Fibroblast of mammary gland (primary cell): Measurements from ENCODE around the gene NUMBL.

Source experiments
- DNase-seq: peaks from one replicate; pipeline ENCODE4 v3.0.0-alpha.2; 2010; ENCODE audit warnings: low read depth
- H3K4me3 ChIP-seq: 2 replicates; pipeline ENCODE4 v1.5.1; 2011; ENCODE audit warnings: low read depth, mild to moderate bottlenecking, low read length, moderate library complexity; ENCODE audit not compliant: control insufficient read depth
- CTCF ChIP-seq: conservative IDR thresholded peaks from 2 replicates; pipeline ENCODE4 v1.5.1; 2011; ENCODE audit warnings: low read depth, low read length, inconsistent platforms; ENCODE audit not compliant: control insufficient read depth, insufficient read depth

Gene NUMBL

DNA sequence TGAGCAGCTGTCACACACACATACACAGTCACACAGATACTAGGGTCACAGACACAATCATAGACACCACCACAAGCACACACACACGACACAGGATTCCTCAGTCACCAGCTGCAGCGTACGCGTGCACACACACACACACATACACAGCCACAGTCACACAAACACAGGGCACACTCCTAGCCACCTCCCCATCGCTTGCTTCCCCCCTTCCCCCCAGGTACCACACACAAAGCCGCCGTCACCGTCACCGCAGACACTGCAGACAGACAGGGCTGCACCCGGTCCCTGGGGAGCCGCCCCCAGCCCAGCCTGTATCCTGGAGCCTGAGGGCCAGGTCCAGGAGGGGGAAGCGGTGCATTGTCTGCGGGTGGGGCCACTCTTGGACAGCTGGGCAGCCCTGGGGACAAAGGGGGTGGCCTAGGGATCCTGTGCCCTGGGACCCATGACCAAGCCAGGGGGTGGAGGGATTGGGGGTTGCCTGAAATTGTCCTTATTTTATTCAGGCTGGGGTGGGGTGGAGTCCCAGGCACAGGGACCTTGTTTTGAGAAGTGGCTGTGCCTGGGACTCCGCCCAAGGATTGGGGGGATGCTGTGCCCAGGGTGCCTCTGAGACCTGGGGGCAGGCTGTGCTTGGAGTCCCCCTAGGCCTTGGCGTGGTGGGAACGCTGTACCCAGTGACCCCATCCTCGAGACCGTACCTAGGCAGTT is 957 bp downstream of the NUMBL start:
- peak overlapping the region; percentile 73 for H3K4me3 ChIP-seq
- peak; percentile 25 for DNase-seq
- no peak for TF ChIP-seq CTCF

- DNase-seq: no peak
- no peak for TF ChIP-seq CTCF
- peak overlapping the region; percentile 73 for H3K4me3 ChIP-seq
These were observed 1.5 kb downstream of the NUMBL start for GRCh38 chr19:40688987-40689338.

DNA sequence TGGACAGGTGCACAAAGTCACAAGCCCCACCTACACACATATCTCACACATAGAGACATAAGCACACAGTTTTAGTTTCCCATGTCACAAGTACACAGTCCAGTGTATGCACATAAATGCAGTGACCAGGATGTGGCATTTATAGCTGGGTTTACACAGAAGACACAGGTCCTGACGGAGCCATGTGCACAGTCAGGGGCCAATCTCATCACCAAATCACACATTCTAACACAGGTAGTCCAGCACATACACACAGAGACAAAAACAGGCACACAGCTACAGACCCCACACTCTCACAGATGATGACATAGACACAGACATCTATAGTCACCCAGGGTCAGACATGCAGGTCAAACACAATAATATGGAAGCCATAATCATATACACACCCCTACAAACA is 2.1 kb downstream of the NUMBL start:
- H3K4me3 ChIP-seq: peak overlapping the region; percentile 73
- DNase-seq: no peak
- no peak for TF ChIP-seq CTCF

DNA sequence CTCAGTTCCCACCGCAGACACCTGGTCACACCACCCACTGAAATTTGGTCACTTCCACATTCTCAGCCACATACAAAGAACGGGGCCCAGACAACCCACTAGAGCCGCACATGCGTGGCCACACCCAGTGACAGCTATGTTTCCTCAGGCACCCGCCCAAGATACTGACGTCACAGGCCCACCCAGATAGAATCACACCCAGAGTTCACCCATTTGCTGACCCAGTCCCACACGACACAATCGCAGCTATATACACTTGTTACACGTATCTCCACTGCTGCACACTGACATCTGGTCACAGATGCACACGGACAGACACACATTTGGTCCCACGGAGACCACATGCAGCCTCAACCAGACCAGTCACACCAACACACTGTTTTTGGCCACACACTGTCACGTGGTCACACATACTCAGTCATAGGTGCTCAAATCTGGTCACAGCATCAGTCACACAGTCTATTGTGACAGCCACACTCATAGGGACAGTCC is 2.9 kb downstream of the NUMBL start:
- no peak for TF ChIP-seq CTCF
- H3K4me3 ChIP-seq: peak overlapping the region; percentile 18
- DNase-seq: peak; percentile 94

GRCh38 chr19:40686882-40687524 is 3.4 kb downstream of the NUMBL start:
- no peak overlapping the region for H3K4me3 ChIP-seq
- DNase-seq: no peak
- no peak for TF ChIP-seq CTCF

DNA sequence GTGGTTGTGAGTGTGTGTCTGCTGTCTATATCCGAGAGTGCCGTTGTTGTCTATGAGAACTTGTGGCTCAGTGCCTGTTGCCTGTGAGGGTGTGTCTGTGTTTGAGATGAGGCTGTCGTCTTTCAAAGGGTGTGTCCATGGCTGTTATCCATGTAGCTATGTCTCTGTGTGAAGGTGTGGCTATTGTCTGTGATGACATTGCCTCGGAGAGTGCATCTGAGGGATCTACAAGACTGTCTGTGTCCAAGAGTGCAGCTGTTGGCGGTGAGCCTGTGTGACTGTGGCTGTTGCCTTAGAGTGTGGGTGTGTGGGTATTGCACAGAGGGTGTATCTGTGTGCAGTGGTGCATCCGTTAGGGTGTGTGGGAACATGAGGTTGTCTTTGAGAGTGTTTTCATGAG is 4.9 kb downstream of the NUMBL start:
- H3K4me3 ChIP-seq: no peak overlapping the region

More for the DNA sequence above, 4.9 kb downstream of the NUMBL start:
- DNase-seq: peak; percentile 38
- TF ChIP-seq CTCF: no peak
